Muscle layer of duodenum (tissue), 2 donors: ENCODE results near the gene INTS4.
"Not testable (repeated sequence)": the region's sequence is repeated elsewhere in the genome, so short reads cannot be mapped to it uniquely, and the experiment has no call there.

ENCODE experiments used
- H3K27ac ChIP-seq: one replicate; pipeline ENCODE4 v1.7.0; 2013; ENCODE audit warnings: mild to moderate bottlenecking, low read length
- H3K27me3 ChIP-seq: one replicate; pipeline ENCODE4 v1.7.0; 2013; ENCODE audit warnings: low read depth, mild to moderate bottlenecking, control low read depth, low read length
- H3K36me3 ChIP-seq, 2 donors: one replicate each; pipeline ENCODE4 v1.7.0; 2013; ENCODE audit warnings: low read length in 2 of 2, control low read depth in 1 of 2, mild to moderate bottlenecking in 1 of 2; ENCODE audit not compliant: insufficient read depth in 2 of 2, control insufficient read depth in 1 of 2
- H3K4me1 ChIP-seq, 2 donors: one replicate each; pipeline ENCODE4 v1.7.0; 2013; ENCODE audit warnings: low read length in 2 of 2, mild to moderate bottlenecking in 2 of 2, control low read depth in 1 of 2, moderate library complexity in 1 of 2; ENCODE audit not compliant: insufficient read depth in 2 of 2, control insufficient read depth in 1 of 2
- H3K4me3 ChIP-seq, 2 donors: one replicate each; pipeline ENCODE4 v1.7.0; 2013; ENCODE audit warnings: low read length in 2 of 2, low read depth in 1 of 2, mild to moderate bottlenecking in 1 of 2
- H3K9me3 ChIP-seq, 2 donors: one replicate each; pipeline ENCODE4 v1.7.0; 2013; ENCODE audit warnings: low read length in 2 of 2, control low read depth in 1 of 2, mild to moderate bottlenecking in 1 of 2; ENCODE audit not compliant: control insufficient read depth in 1 of 2
- donor health status: healthy.

INTS4 gene

DNA sequence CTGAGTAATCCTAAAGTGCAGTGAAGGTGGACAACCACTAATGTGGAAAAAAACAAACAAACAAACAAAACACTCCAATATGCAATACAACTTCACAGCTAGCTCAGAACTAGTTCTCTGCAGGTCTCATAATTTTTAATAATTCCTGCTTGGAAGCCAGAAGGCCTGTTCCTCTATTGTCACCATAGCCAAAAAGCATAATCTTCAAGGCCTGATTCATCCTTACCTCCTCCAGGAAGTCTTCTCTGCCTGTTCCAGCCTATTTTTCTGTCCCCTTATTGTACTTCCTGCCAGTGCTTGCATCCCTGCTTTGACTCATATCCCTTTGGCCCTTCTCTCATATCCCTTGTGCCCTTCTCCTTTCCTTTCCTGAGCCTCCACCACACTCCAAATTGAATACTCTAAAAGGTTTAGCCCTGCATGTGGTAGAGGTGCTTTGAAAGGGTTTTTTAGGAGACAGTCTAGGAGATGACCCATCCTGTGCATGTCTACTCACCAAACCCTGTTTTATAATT, 104.3 kb downstream of the INTS4 start:
- not testable (repeated sequence) for H3K4me1 ChIP-seq, H3K4me3 ChIP-seq, H3K9me3 ChIP-seq, H3K27ac ChIP-seq, H3K27me3 ChIP-seq
- peaks cover 6 to 16% of the 10 kb centered on the region in 2 donors for H3K36me3 ChIP-seq

- H3K4me3 ChIP-seq, H3K27me3 ChIP-seq, H3K27ac ChIP-seq, H3K4me1 ChIP-seq, H3K9me3 ChIP-seq: not testable (repeated sequence)
- H3K36me3 ChIP-seq, result peaks cover 6 to 20% of the 10 kb centered on the region in 2 donors
Measured at GRCh38 chr11:77889045-77889444, 105.4 kb downstream of the INTS4 start.

- Histone ChIP-seq H3K9me3 (no peaks in the 10 kb centered on the region), H3K27ac (no peak overlapping the region), H3K4me3 (no peak overlapping the region), H3K4me1 (no peaks in the 10 kb centered on the region), H3K36me3 (peaks cover 6 to 35% of the 10 kb centered on the region in 2 donors), H3K27me3 (no peaks in the 10 kb centered on the region)
Measured at GRCh38 chr11:77886401-77886800, 108.1 kb downstream of the INTS4 start.

GRCh38 chr11:77884829-77885190, 109.7 kb downstream of the INTS4 start:
- Histone ChIP-seq H3K27ac (no peak overlapping the region), H3K36me3 (peaks cover 11 to 38% of the 10 kb centered on the region in 2 donors), H3K27me3 (no peaks in the 10 kb centered on the region), H3K4me1 (no peaks in the 10 kb centered on the region), H3K4me3 (no peak overlapping the region), H3K9me3 (no peaks in the 10 kb centered on the region)

- H3K36me3 ChIP-seq, result peaks cover 15 to 37% of the 10 kb centered on the region in 2 donors
Measured at GRCh38 chr11:77884186-77884828, 110.2 kb downstream of the INTS4 start.

GRCh38 chr11:77883775-77884174, 110.7 kb downstream of the INTS4 start:
- Histone ChIP-seq H3K27ac (no peak overlapping the region), H3K27me3 (no peaks in the 10 kb centered on the region), H3K36me3 (peaks cover 17 to 42% of the 10 kb centered on the region in 2 donors), H3K4me1 (peaks cover 0 to 2% of the 10 kb centered on the region in 2 donors), H3K4me3 (no peak overlapping the region), H3K9me3 (no peaks in the 10 kb centered on the region)

More at GRCh38 chr11:77884186-77884828, 110.2 kb downstream of the INTS4 start:
- Histone ChIP-seq H3K9me3 (no peaks in the 10 kb centered on the region), H3K27me3 (no peaks in the 10 kb centered on the region), H3K27ac (no peak overlapping the region), H3K4me3 (no peak overlapping the region), H3K4me1 (no peaks in the 10 kb centered on the region)

- Histone ChIP-seq H3K36me3 (peaks cover 17 to 48% of the 10 kb centered on the region in 2 donors), H3K27ac (no peak overlapping the region), H3K9me3 (no peaks in the 10 kb centered on the region), H3K4me1 (peaks cover 0 to 7% of the 10 kb centered on the region in 2 donors), H3K27me3 (no peaks in the 10 kb centered on the region), H3K4me3 (no peak overlapping the region)
Measured at GRCh38 chr11:77882396-77882795, 112.1 kb downstream of the INTS4 start.

- Histone ChIP-seq H3K27ac (no peak overlapping the region), H3K9me3 (no peaks in the 10 kb centered on the region), H3K27me3 (no peaks in the 10 kb centered on the region), H3K4me1 (peaks cover 0 to 10% of the 10 kb centered on the region in 2 donors), H3K4me3 (no peak overlapping the region), H3K36me3 (peaks cover 21 to 62% of the 10 kb centered on the region in 2 donors)
Measured at GRCh38 chr11:77879218-77879617, 115.2 kb downstream of the INTS4 start.

GRCh38 chr11:77878247-77878646, 116.2 kb downstream of the INTS4 start:
- not testable (repeated sequence) for H3K9me3 ChIP-seq, H3K27ac ChIP-seq, H3K27me3 ChIP-seq, H3K4me3 ChIP-seq
- H3K4me1 ChIP-seq, result peaks cover 0 to 10% of the 10 kb centered on the region in 2 donors
- peaks cover 21 to 54% of the 10 kb centered on the region in 2 donors for H3K36me3 ChIP-seq

- Histone ChIP-seq H3K36me3 (peaks cover 33 to 48% of the 10 kb centered on the region in 2 donors), H3K27ac (no peak overlapping the region), H3K4me3 (no peak overlapping the region), H3K4me1 (peaks cover 0 to 10% of the 10 kb centered on the region in 2 donors), H3K9me3 (no peaks in the 10 kb centered on the region), H3K27me3 (no peaks in the 10 kb centered on the region)
Measured at GRCh38 chr11:77876045-77876444, 118.4 kb downstream of the INTS4 start.

DNA sequence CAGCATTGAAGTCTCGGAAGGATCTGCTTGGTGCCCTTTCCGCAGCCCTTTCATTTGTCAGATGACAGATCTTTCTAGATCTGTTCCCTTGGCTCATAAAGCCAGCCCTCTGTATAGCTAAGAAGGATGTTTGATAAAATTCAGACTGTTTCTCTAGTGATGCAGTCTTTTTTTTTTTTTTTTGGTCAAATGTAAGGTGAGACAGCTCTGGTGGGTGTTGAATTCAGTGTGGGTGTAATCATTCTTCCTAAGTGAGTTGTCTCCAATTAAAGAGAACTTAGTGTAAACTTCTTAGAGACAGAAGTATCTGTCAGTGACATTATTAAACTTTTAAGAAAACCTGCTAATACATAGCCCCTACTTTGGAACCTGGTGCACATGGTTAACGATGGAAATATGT, 120.3 kb downstream of the INTS4 start:
- Histone ChIP-seq H3K4me3 (no peak overlapping the region), H3K27ac (no peak overlapping the region), H3K9me3 (no peaks in the 10 kb centered on the region), H3K27me3 (no peaks in the 10 kb centered on the region), H3K4me1 (peaks cover 0 to 10% of the 10 kb centered on the region in 2 donors), H3K36me3 (peaks cover 23 to 42% of the 10 kb centered on the region in 2 donors)

DNA sequence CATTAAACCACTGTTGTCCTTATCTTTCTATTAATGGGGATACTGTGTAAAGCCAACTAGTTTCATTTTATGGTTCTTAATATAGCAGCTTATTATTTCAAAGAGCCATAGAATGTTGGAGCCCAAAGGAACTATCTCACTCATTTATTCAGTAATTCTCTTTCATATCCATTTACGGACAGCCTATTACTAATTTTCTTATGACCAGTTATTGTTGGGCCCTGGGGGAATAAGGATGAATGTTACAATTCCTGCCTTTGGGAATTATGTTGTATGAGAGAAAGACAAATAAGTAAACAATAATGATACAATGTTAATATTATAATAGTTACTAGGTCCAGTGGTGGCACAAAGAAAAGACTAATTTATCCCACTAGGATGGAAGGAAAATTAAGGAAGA, 121.1 kb downstream of the INTS4 start:
- Histone ChIP-seq H3K4me1 (peaks cover 0 to 4% of the 10 kb centered on the region in 2 donors), H3K27ac (no peak overlapping the region), H3K4me3 (no peak overlapping the region), H3K36me3 (peaks cover 26 to 42% of the 10 kb centered on the region in 2 donors), H3K9me3 (no peaks in the 10 kb centered on the region), H3K27me3 (no peaks in the 10 kb centered on the region)
